Vagina (tissue), 2 donors: ENCODE results near the gene CORO6. TPM values are rescaled to one million over a fixed set of nuclear protein-coding genes. Genes with fewer than 3 reads are reported as not detected.
A peak's percentile ranks its signal among the peaks of the same experiment; 100 is the strongest.

Source experiments
- DNase-seq, 2 donors: peaks; one replicate each; pipeline ENCODE4 v3.0.0-alpha.2; 2017; ENCODE audit errors: extremely low spot score in 2 of 2
- H3K27ac ChIP-seq: fragments of 200-600 bp; sonication (generic); one replicate; pipeline ENCODE4 v1.5.1; 2019
- H3K27me3 ChIP-seq: fragments of 200-600 bp; sonication (generic); one replicate; pipeline ENCODE4 v1.5.1; 2019
- H3K36me3 ChIP-seq, 2 donors: fragments of 200-600 bp; sonication (generic); one replicate each; pipeline ENCODE4 v1.5.1; 2017 to 2019
- H3K4me1 ChIP-seq: fragments of 200-600 bp; sonication (generic); one replicate; pipeline ENCODE4 v1.5.1; 2019
- H3K4me3 ChIP-seq, 2 donors: fragments of 200-600 bp; sonication (generic); 1 replicate in 1 of 2; 2 replicates in 1 of 2; pipeline ENCODE4 v1.5.1; 2016 to 2019
- H3K9me3 ChIP-seq: fragments of 200-600 bp; sonication (generic); one replicate; pipeline ENCODE4 v1.5.1; 2019
- CTCF ChIP-seq, 3 experiments: fragments of 450-650 bp in 2 of 3; fragments of 200-600 bp in 1 of 3; sonication (generic) in 1 of 3; IDR thresholded peaks; one replicate each; pipeline ENCODE4 v1.5.1; 2017 to 2019; ENCODE audit warnings: antibody characterized with exemption in 3 of 3, mild to moderate bottlenecking in 2 of 3, moderate library complexity in 2 of 3
- POLR2A ChIP-seq, 2 donors: fragments of 450-650 bp; IDR thresholded peaks; one replicate each; pipeline ENCODE4 v1.6.1; 2017; ENCODE audit warnings: antibody characterized with exemption in 2 of 2, mild to moderate bottlenecking in 2 of 2, moderate library complexity in 2 of 2
- POLR2AphosphoS5 ChIP-seq, 2 donors: sonication (generic); formaldehyde crosslinking; IDR thresholded peaks; one replicate each; pipeline ENCODE4 v1.9.0; 2017; ENCODE audit warnings: antibody characterized with exemption in 2 of 2, mild to moderate bottlenecking in 2 of 2, low read depth in 1 of 2; ENCODE audit not compliant: insufficient read depth in 1 of 2
- intact Hi-C: fragments of 100-400 bp; cut with DNase I; formaldehyde crosslinking; loops from one replicate; pipeline ENCODE4 v1.15.1; 2023
- total RNA-seq: library from RNA; depleted of rRNA; stranded (reverse); fragments of >200 nt; gene quantifications from one replicate; pipeline ENCODE4 v1.2.3, GENCODE V29; 2016

CORO6 gene
- total RNA-seq, 1 donor from 2014 or later = 23.6 TPM

- TF ChIP-seq CTCF (IDR thresholded peaks at IDR 0.05) (peak in 2 of 3 experiments; percentile 62 to 66), POLR2A (IDR thresholded peaks at IDR 0.05) (no peak), POLR2AphosphoS5 (IDR thresholded peaks at IDR 0.05; ENCODE audit: insufficient read depth in 1 of 2, low read depth in 1 of 2) (peak in 1 of 2 donors; percentile 70)
- H3K27ac ChIP-seq = peak overlapping the region; percentile 52
- H3K4me1 ChIP-seq = peaks cover 63% of the 10 kb centered on the region
- intact Hi-C loops = loop anchor here (5.0 kb wide), 1 partner anchor 35 kb away; no protein-coding TSS in a partner anchor
- DNase-seq = peak in 1 of 2 donors; percentile 85
- H3K9me3 ChIP-seq = no peaks in the 10 kb centered on the region
- peak overlapping the region; percentile 39 to 43 for H3K4me3 ChIP-seq
- H3K36me3 ChIP-seq = no peaks in the 10 kb centered on the region
- H3K27me3 ChIP-seq = no peaks in the 10 kb centered on the region
These were observed 5.6 kb downstream of the CORO6 start for GRCh38 chr17:29617125-29617480.

GRCh38 chr17:29616300-29617048, 6.2 kb downstream of the CORO6 start:
- peak in 1 of 2 donors; percentile 85 for DNase-seq
- TF ChIP-seq POLR2A (IDR thresholded peaks at IDR 0.05) (no peak), CTCF (IDR thresholded peaks at IDR 0.05) (no peak), POLR2AphosphoS5 (IDR thresholded peaks at IDR 0.05; ENCODE audit: insufficient read depth in 1 of 2, low read depth in 1 of 2) (no peak)
- Histone ChIP-seq H3K9me3 (no peaks in the 10 kb centered on the region), H3K27ac (peak overlapping the region; percentile 56), H3K4me1 (peaks cover 57% of the 10 kb centered on the region), H3K36me3 (no peaks in the 10 kb centered on the region), H3K4me3 (peak overlapping the region; percentile 39 to 50), H3K27me3 (no peaks in the 10 kb centered on the region)
- intact Hi-C loops = loop anchor here (5.0 kb wide), 1 partner anchor 34 kb away; no protein-coding TSS in a partner anchor

GRCh38 chr17:29615492-29616299, 7.0 kb downstream of the CORO6 start:
- intact Hi-C loops = loop anchor here (5.0 kb wide), 1 partner anchor 33 kb away; no protein-coding TSS in a partner anchor
- Histone ChIP-seq H3K4me3 (peak overlapping the region; percentile 39 to 50), H3K9me3 (no peaks in the 10 kb centered on the region), H3K4me1 (peaks cover 54% of the 10 kb centered on the region), H3K27ac (peak overlapping the region; percentile 56), H3K36me3 (no peaks in the 10 kb centered on the region), H3K27me3 (no peaks in the 10 kb centered on the region)
- TF ChIP-seq POLR2AphosphoS5 (IDR thresholded peaks at IDR 0.05; ENCODE audit: insufficient read depth in 1 of 2, low read depth in 1 of 2) (peak in 1 of 2 donors; percentile 87), CTCF (IDR thresholded peaks at IDR 0.05) (no peak), POLR2A (IDR thresholded peaks at IDR 0.05) (peak in 1 of 2 donors; percentile 49)
- peak in 1 of 2 donors; percentile 86 for DNase-seq

- Histone ChIP-seq H3K36me3 (no peaks in the 10 kb centered on the region), H3K9me3 (no peaks in the 10 kb centered on the region), H3K27ac (no peak overlapping the region), H3K4me1 (peaks cover 54% of the 10 kb centered on the region), H3K4me3 (peak overlapping the region; percentile 39 to 50), H3K27me3 (no peaks in the 10 kb centered on the region)
- TF ChIP-seq POLR2AphosphoS5 (IDR thresholded peaks at IDR 0.05; ENCODE audit: insufficient read depth in 1 of 2, low read depth in 1 of 2) = no peak
- no peak for TF ChIP-seq POLR2A (IDR thresholded peaks at IDR 0.05)
- no peak for TF ChIP-seq CTCF (IDR thresholded peaks at IDR 0.05)
- intact Hi-C loops = loop anchor here (5.0 kb wide), 1 partner anchor 33 kb away; no protein-coding TSS in a partner anchor
- peak in 1 of 2 donors; percentile 88 for DNase-seq
These were observed 7.7 kb downstream of the CORO6 start for GRCh38 chr17:29615048-29615385.
